Measurements from ENCODE around the gene WNT2B.
"Not testable (repeated sequence)": the region's sequence is repeated elsewhere in the genome, so short reads cannot be mapped to it uniquely, and the experiment has no call there.

WNT2B gene

DNA sequence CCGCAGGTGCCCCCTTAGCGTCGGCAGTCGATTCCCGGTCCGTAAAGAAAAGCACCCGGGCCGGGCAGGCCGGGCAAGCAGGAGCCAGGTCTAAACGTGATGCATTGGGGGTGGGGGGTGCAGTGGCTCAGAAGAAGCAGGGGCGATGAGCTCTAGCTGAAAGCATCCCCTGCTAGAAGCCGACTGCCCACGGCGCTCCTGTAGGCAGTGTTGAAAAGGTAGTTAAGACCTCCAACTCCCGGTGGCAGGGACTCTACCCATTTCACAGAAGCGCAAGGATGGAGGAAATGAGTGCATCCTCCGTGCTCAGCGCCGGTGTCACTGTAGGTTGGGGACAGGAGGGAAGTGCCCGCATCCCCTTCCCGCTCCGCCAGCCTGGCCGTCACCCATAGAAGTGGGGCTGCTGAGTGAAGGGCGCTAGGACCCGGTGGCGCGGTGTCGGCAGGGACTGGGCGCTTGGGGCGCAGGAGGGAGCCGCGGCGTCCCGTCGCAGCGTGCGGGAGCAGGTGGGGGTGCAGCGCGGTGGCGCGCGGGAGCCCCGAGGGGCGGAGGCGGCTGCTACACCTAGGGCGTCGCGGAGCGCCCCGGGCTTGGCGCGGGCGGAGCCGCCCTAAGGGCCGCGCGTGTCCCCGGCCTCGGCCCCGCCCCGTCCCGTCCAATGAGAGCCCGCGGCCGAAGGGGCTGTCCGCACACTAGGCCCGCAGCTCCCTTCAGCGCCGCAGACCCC lies at the start of gene WNT2B:
TSS of gene WNT2B (plus strand) at position 688 of the 727 bp plus-strand sequence. CDS start 298 bp downstream, outside the sequence.
- peak; percentile 60 for DNase-seq (ENCODE audit: low spot score)

DNA sequence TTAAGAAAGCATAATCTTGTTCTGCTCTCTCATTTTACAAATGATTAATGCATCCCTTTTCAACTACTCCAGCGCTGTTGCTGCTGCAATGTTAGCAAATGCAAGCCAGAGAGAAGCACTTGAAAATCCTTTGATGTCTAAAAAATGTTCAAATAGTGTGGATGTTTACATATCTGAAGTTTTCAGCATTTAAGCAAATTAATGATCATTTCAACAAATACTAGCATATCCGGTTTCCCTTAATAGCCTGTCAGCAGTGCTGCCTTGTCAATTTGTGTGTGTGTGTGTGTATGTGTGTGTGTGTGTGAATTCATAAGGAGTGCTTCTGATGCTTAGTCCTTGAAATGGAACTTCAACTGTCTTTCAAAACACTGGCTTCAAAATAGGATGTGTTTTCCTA lies 48.1 kb upstream of the WNT2B start:
- no peak for DNase-seq (ENCODE audit: low spot score)

DNA sequence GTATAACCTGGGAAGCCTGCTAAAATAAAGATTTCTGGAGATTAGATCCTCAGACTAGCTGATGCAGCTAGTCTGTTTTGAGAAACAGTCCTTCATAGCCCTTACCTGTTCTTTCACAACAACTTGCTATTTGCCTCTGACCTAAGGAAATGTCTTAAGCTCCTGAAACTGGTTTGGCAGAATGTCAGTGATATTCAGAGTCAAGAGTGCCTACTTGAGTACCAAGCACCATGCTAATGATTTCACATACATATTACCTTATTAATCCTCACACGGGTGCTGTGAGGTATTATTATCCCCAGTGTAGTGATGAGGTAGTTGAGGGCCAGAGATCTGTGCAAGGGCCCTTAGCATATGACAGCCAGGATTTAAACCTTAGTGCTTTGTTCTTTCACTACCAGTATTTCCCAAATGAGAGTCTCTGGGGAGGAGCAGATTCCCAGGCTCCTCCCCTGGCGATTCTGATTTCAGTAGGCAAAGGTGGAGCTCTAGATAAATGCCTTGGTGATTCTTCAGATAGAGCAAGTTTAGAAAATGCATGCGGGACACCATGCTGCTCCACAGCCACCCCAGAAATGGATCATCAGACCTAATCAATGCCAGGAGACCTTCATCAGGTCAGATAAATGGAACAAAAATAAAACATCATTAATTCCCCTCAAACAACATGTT lies 47.4 kb upstream of the WNT2B start:
- no peak for DNase-seq (ENCODE audit: low spot score)

GRCh38 chr1:112462953-112463279 lies 45.8 kb upstream of the WNT2B start:
- DNase-seq (ENCODE audit: low spot score): no peak

DNA sequence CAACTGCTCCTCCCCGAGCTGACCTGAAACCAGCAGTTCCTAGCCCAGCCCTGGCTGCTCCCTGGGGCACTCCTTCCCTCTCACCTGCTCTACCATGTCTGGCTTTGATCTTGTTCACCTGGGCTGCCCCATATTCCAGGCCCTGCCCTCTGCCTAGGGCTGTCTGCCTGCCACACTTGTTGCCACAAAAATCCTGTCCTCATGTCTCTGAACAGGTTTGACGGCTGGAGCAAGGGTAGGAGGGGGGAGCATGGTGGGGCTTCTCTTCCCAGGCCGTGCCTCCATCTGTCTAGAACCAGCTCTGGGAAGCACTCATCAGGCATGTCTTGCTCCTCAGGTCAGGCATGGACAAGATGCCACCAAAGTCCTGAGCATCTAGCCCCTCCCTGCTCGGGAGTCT lies 44.3 kb upstream of the WNT2B start:
- DNase-seq (ENCODE audit: low spot score): no peak

DNA sequence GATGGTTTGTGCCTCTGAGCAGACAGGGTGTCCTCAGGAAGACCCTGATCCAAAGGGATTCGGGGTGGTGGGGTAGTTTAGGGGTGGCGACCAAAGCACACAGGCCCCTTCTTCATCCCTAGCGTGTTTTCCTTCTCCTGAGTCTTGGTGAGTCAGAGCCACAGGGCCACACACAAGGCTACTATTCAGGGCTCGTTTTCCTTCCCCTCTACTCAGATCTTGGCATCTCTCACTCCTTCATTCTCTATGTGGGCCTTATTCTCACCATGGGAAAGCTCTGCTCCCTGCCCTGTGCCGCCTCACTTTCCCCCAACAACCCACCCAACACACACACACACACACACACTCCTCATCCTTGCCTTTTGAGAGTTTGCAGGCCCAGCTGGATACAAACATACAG lies 43.6 kb upstream of the WNT2B start:
- DNase-seq (ENCODE audit: low spot score): peak; percentile 42

- DNase-seq (ENCODE audit: low spot score): peak; percentile 94
Observed at GRCh38 chr1:112466078-112466660, 42.6 kb upstream of the WNT2B start.

DNA sequence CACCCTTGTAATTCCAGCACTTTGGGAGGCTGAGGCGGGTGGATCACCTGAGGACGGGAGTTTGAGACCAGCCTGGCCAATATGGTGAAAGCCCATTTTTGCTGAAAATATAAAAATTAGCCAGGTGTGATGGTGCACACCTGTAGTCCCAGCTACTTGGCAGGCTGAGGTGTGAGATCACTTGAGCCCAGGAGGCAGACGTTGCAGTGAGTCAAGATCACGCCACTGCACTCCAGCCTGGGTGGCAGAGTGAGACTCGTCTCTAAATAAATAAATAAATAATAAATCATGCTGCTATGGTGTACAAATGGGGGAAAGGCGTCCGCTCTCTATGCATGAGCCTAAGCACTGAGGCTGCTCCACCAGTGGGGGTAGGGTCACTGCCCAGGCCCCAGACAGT lies 38.4 kb upstream of the WNT2B start:
- DNase-seq (ENCODE audit: low spot score): not testable (repeated sequence)

- no peak for DNase-seq (ENCODE audit: low spot score)
Observed at GRCh38 chr1:112470966-112471365, 37.8 kb upstream of the WNT2B start.

- DNase-seq (ENCODE audit: low spot score): no peak
Observed at GRCh38 chr1:112472142-112472541, 36.6 kb upstream of the WNT2B start.

DNA sequence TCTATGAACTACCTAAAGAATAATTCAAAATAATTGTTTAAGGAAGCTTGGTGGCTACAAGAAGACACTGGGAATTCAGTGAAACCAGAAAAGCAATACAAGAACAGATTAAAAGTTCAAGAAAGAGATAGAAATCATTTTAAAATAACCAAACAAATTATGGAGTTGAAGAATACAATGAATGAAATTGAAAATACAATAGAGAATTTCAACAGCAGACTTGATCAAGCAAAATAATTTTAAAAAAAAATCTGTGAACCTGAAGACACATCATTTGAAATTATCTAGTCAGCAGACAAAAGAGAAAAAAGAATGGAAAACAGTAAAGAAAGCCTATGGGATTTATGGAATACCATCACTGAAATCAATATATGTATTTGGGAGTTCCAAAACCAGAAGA lies 31.2 kb upstream of the WNT2B start:
- DNase-seq (ENCODE audit: low spot score): no peak

DNA sequence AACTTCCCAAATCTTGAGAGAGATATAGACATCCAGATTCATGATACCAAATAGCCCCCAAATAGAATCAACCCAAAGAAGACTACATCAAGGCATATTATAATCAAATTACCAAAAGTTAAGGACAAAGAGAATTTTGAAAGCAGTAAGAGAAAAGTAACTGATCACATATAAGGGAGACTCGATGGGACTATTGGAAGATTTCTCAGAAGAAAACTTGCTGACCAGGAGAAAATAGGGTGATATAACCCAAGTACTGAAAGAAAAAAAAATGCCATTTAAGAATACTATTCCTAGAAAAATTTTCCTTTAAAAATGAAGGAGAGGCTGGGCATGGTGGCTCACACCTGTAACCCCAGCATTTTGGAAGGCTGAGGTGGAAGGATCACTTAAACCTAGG lies 30.5 kb upstream of the WNT2B start:
- DNase-seq (ENCODE audit: low spot score): no peak

DNA sequence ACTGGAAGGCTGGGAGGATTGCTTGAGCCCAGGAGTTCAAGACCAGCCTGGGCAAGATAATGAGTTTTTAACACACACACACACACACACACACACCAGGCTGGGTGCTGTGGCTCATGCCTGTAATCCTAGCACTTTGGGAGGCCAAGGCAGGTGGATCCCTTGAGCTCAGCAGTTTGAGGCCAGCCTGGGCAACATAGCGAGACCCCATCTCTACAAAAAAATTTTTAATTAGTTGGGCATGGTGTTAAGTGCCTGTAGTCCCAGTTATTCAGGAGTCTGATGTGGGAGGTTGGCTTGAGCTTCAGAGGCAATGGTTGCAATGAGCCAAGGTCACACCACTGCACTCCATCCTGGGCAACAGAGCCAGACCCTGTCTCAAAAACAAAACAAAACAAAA lies 22.7 kb upstream of the WNT2B start:
- not testable (repeated sequence) for DNase-seq (ENCODE audit: low spot score)

DNA sequence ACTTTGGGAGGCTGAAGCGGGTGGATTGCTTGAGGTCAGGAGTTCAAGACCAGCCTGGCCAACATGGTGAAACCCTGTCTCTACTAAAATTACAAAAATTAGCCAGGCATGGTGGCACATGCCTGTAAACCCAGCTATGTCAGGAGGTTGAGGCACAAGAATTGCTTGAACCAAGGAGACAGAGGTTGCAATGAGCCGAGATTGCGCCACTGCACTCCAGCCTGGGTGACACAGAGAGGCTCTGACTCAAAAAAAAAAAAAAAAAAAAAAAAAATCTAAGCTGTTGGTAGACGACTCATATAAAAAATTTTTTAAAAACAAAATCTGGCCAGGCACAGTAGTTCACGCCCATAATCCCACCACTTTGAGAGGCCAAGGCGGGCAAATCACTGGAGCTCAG lies 21.1 kb upstream of the WNT2B start:
- DNase-seq (ENCODE audit: low spot score): not testable (repeated sequence)

DNA sequence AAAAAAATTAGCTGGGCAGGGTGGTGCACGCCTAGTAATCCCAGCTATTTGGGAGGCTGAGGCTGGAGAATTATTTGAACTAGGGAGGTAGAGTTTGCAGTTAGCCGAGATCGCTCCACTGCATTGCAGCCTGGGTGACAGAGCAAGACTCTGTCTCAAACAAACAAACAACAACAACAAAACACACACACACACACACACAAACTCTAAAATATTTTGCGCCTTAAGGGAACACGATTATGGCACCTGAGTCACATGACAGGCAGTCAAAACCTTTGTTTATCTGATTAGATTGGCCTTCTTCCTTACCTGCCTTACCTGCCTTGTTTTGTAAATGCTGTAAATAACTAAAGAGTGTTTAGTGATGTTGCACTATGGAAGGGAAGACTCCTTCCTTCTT lies 20.6 kb upstream of the WNT2B start:
- no peak for DNase-seq (ENCODE audit: low spot score)

DNA sequence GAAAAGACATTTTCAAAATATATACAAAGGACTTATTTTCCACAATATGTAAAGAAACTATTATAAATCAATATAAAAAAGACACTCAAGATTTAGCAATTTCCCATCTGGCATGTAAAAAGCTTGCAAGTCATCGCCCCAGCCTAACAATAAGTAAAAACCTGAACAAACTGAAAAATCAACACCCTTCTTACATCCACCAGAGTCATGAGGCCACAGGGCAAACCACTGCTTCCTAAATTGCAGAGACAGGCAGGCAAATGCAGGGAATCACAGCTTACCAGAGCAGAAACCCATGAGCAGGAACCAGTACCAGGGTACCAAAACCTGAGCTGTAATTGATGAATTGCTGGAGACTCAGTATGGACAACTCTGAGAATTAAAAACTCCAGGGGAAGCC lies 16.7 kb upstream of the WNT2B start:
- DNase-seq (ENCODE audit: low spot score): no peak

DNA sequence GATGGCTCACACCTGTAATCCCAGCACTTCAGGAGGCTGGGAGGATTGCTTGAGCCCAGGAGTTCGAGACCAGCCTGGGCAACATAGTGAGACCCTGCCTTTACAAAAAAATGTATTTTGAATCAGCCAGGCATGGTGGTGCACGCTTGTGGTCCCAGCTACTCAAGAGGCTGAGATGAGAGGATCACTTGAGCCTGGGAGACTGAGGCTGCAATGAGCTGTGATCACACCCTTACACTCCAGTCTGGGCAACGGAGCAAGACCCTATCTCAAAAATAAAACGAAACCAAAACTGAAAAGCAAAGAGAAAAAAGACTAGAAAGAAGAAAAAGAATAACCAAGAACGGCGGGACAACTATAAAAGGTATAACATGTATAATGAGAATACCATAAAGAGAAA lies 15.4 kb upstream of the WNT2B start:
- DNase-seq (ENCODE audit: low spot score): no peak

- no peak for DNase-seq (ENCODE audit: low spot score)
Observed at GRCh38 chr1:112496290-112496689, 12.5 kb upstream of the WNT2B start.

DNA sequence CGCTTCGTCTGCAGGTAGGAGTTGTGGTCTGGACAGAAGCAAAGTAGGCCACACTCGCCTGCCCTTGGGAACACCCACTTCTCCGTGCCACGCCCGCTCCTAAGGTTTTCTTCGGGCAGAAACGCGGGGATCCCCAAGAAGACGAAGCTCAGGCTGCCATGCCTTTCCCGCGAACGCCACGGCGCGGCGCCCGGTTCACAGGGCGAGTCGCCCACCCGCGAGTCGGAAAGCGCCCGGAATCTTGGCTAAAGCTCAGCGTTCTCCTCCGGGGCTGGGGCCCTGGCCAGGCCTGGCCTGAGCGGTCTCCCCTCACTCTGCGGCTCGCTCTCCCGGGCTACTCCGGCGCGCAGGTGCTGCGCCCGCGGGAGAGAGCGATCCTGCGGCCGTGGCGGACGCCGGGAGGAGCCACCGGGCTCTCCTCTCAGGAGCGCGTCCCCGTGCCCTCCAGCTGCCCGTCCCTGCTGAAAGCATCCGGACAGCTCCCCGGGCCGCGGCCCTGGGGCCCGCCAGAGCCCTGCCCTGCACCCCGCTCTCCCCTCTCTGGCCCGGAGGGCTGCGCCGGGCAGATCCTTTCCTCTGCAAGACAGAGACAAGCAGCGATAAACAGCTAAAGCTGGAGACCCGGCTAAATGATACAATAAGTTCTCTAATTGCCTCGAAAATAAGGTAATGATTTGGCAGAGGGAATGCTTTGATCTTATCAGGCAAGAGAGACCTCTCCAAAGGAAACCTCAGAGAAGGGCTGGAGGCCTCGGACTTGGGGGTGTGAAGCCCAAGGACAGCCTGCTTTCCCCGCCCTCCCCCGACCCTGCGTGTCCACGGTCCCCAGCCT lies 6.7 kb upstream of the WNT2B start:
- peak; percentile 86 for DNase-seq (ENCODE audit: low spot score)

DNA sequence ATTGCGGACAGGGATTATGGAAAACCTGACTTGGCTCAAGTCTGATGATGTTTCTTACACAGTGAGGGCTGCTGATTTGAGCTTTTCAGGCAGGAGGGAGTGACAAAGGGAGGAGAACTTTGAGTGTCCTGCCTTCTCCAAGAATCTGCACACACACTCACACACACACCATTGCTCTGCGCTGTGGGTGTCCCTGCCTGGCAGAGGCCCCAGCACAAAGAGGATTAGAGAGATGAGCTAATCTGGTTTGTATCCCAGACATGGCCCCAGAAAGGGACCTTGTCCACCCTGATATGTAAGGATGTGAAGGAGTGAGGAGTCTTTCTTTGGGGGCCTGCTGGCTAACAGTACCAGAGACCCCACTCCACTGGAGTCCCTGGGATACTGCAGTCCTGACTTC lies 5.9 kb upstream of the WNT2B start:
- DNase-seq (ENCODE audit: low spot score): no peak

- no peak for DNase-seq (ENCODE audit: low spot score)
Observed at GRCh38 chr1:112504001-112504660, 4.6 kb upstream of the WNT2B start.
